Thyroid gland (tissue), 4 donors: Measurements from ENCODE around the gene EXOC4.

ENCODE experiments used
- CTCF ChIP-seq, 6 experiments: fragments of 200-600 bp in 3 of 6; fragments of 450-650 bp in 3 of 6; sonication (generic) in 3 of 6; IDR thresholded peaks; one replicate each; pipeline ENCODE4 v1.5.1; 2016 to 2019; ENCODE audit warnings: antibody characterized with exemption in 6 of 6, mild to moderate bottlenecking in 2 of 6, inconsistent platforms in 1 of 6, moderate library complexity in 1 of 6
- POLR2A ChIP-seq, 2 donors: fragments of 450-650 bp; IDR thresholded peaks; one replicate each; pipeline ENCODE4 v1.6.1; 2017; ENCODE audit warnings: antibody characterized with exemption in 2 of 2, mild to moderate bottlenecking in 2 of 2, moderate library complexity in 1 of 2

- no peak for TF ChIP-seq CTCF (IDR thresholded peaks at IDR 0.05)
- TF ChIP-seq POLR2A (IDR thresholded peaks at IDR 0.05): no peak
These were observed 290.8 kb downstream of the EXOC4 start for GRCh38 chr7:133543657-133544056.
